ENCODE measurements around the gene MICAL2. TPM values are rescaled to one million over a fixed set of nuclear protein-coding genes. Genes with fewer than 3 reads are reported as not detected.

MICAL2 gene
- total and polyA plus RNA-seq, 2 of the 8 experiments (the other 6 are each of a cell fraction or from before 2014, with no cell fraction given), result 1.3 to 4.1 TPM

DNA sequence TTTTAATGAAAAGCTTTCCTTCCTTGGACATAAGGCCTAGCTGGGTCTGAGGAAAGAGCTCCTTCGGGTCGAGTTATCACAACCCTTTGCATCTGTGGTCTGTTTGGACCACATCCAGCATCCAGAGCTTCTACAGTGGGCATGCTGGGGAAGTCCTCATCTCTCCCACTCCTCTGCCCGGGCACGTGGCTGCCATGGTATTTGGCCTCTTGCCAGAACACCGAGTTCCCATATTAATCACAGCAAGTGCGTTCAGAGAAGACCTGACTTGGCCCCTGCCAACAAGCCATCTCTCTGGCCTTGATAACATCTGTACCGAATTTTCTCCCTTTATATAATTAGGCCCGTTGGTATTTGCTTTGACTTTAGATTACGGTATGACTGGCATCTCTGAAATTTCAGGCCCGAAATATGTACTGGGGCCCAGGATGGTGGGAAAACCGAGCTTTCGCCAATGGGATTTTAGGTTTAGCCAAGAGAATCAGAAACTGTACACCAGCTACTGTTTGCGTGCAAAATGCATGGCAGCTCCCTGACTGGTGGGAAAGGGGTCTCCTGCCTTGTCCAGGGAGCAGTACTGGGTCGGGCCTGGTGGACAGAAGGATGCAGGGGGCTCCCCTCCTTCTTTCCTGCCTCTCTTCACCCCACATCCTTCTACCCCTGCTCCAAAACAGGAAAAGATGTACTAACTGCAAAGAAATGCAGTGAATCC is 90.0 kb downstream of the MICAL2 start:
- Histone ChIP-seq H3K27me3 (replicated peaks in 1 of 4; ENCODE audit: control insufficient read depth in 3 of 4, extremely low read depth in 1 of 4, insufficient read depth in 3 of 4, low read length in 3 of 4) (no peaks in the 10 kb centered on the region; a peak in 1 of 7 replicates), H3K18ac (ENCODE audit: extremely low read depth, low read length) (no peak overlapping the region), H2BK20ac (ENCODE audit: low read length) (no peak overlapping the region), H2BK12ac (ENCODE audit: low read depth, low read length) (no peak overlapping the region), H3K27ac (ENCODE audit: low read depth, low read length) (no peak overlapping the region), H3K4me2 (ENCODE audit: insufficient read depth in 1 of 2, low read depth in 2 of 2, low read length in 2 of 2) (no peak overlapping the region), H3K9ac (replicated peaks in 1 of 4; ENCODE audit: extremely low read depth in 1 of 4, low read depth in 3 of 4, low read length in 3 of 4) (no peak overlapping the region), H3K9me3 (ENCODE audit: insufficient read depth in 2 of 2, low read depth in 1 of 2, low read length in 1 of 2) (no peaks in the 10 kb centered on the region), H3K79me2 (ENCODE audit: control insufficient read depth in 1 of 2, insufficient read depth in 2 of 2, low read length in 2 of 2) (no peaks in the 10 kb centered on the region), H3K23me2 (ENCODE audit: low read depth, low read length) (no peaks in the 10 kb centered on the region; the same call in 1 of the 2 replicates), H2AFZ (ENCODE audit: low read length) (no peak overlapping the region; the same call in 1 of the 2 replicates), H2BK120ac (replicated peaks; ENCODE audit: low read depth, low read length) (no peak overlapping the region), H3K56ac (replicated peaks; ENCODE audit: insufficient read length, low read depth, low read length) (no peak overlapping the region), H3K79me1 (ENCODE audit: low read depth, low read length) (no peaks in the 10 kb centered on the region), H3K23ac (ENCODE audit: insufficient read length) (no peak overlapping the region), H2AK5ac (ENCODE audit: low read depth, low read length) (no peak overlapping the region), H3K4me3 (ENCODE audit: extremely low read depth in 1 of 4, insufficient read depth in 2 of 4, low read depth in 3 of 4, low read length in 4 of 4) (no peak overlapping the region), H3K4me1 (replicated peaks in 1 of 4; ENCODE audit: control insufficient read depth in 3 of 4, insufficient read depth in 4 of 4, low read length in 3 of 4) (peaks cover 0 to 3% (median under 1%) of the 10 kb centered on the region in 4 experiments; a peak in 3 of 7 replicates), H2BK15ac (ENCODE audit: low read length) (no peak overlapping the region), H4K5ac (ENCODE audit: insufficient read length, low read depth, low read length) (no peak overlapping the region), H4K20me1 (replicated peaks in 1 of 2; ENCODE audit: control insufficient read depth in 1 of 2, insufficient read depth in 2 of 2, low read length in 2 of 2) (no peaks in the 10 kb centered on the region), H3K36me3 (ENCODE audit: control insufficient read depth in 2 of 4, insufficient read depth in 4 of 4, low read length in 3 of 4) (no peaks in the 10 kb centered on the region), H3K14ac (ENCODE audit: insufficient read length) (no peak overlapping the region), H2BK5ac (ENCODE audit: low read depth, low read length) (no peak overlapping the region), H3K4ac (replicated peaks; ENCODE audit: insufficient read length, low read depth, low read length) (no peak overlapping the region), H4K8ac (ENCODE audit: extremely low read depth, insufficient read depth, low read length) (no peak overlapping the region), H4K91ac (replicated peaks; ENCODE audit: insufficient read length, low read length) (no peak overlapping the region)
- FAIRE-seq (no peak), DNase-seq (ENCODE audit: low read depth in 1 of 2, low spot score in 2 of 2) (no peak)
- CTCF ChIA-PET (ENCODE audit: partially characterized antibody), result interaction anchor here (0.8 to 2.4 kb wide), 6 partner anchors 9 to 109 kb away, joined by 3 to 10 read pairs (median 3); no protein-coding TSS in a partner anchor
- POLR2A ChIA-PET (ENCODE audit: partially characterized antibody), result no interaction called here
- 94% methylated on average over 14 of the region's 14 CpGs; no CpG with 5 or more reads in 1 of the 2 experiments for WGBS, 2 experiments (ENCODE audit: extremely low coverage in 1 of 2, insufficient coverage in 1 of 2, insufficient read length in 1 of 2, insufficient replicate concordance in 2 of 2, low coverage in 1 of 2, low lambda C conversion rate in 2 of 2, missing lambda C conversion rate in 1 of 2)
- no peak for TF ChIP-seq RXRA (IDR thresholded peaks at IDR 0.05; ENCODE audit: insufficient read depth, low read depth, low read length)
- TF ChIP-seq CBX5 (IDR thresholded peaks at IDR 0.05; ENCODE audit: low read depth, low read length), result no peak
- TF ChIP-seq, protein P1, sequence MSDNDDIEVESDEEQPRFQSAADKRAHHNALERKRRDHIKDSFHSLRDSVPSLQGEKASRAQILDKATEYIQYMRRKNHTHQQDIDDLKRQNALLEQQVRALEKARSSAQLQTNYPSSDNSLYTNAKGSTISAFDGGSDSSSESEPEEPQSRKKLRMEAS (IDR thresholded peaks at IDR 0.05), result no peak
- TF ChIP-seq, protein P2, sequence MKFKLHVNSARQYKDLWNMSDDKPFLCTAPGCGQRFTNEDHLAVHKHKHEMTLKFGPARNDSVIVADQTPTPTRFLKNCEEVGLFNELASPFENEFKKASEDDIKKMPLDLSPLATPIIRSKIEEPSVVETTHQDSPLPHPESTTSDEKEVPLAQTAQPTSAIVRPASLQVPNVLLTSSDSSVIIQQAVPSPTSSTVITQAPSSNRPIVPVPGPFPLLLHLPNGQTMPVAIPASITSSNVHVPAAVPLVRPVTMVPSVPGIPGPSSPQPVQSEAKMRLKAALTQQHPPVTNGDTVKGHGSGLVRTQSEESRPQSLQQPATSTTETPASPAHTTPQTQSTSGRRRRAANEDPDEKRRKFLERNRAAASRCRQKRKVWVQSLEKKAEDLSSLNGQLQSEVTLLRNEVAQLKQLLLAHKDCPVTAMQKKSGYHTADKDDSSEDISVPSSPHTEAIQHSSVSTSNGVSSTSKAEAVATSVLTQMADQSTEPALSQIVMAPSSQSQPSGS (IDR thresholded peaks at IDR 0.05; ENCODE audit: low read length), result no peak
- TF ChIP-seq CHD2 (IDR thresholded peaks at IDR 0.05; ENCODE audit: low read length), result no peak
- TF ChIP-seq, protein P3, sequence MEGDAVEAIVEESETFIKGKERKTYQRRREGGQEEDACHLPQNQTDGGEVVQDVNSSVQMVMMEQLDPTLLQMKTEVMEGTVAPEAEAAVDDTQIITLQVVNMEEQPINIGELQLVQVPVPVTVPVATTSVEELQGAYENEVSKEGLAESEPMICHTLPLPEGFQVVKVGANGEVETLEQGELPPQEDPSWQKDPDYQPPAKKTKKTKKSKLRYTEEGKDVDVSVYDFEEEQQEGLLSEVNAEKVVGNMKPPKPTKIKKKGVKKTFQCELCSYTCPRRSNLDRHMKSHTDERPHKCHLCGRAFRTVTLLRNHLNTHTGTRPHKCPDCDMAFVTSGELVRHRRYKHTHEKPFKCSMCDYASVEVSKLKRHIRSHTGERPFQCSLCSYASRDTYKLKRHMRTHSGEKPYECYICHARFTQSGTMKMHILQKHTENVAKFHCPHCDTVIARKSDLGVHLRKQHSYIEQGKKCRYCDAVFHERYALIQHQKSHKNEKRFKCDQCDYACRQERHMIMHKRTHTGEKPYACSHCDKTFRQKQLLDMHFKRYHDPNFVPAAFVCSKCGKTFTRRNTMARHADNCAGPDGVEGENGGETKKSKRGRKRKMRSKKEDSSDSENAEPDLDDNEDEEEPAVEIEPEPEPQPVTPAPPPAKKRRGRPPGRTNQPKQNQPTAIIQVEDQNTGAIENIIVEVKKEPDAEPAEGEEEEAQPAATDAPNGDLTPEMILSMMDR (IDR thresholded peaks at IDR 0.05; ENCODE audit: control extremely low read depth in 1 of 3, insufficient read depth in 1 of 3, low read depth in 1 of 3, low read length in 3 of 3), result no peak
- no peak for TF ChIP-seq RBBP5 (IDR thresholded peaks at IDR 0.05; ENCODE audit: borderline replicate concordance, low read depth, low read length)

Data from H1 (cell line).